ENCODE data around the gene CNTN6. TPM values are rescaled to one million over a fixed set of nuclear protein-coding genes. Genes with fewer than 3 reads are reported as not detected.

Gene CNTN6
- total RNA-seq, 1 donor from 2014 or later = 2.2 TPM

GRCh38 chr3:1056744-1057143 lies 36.1 kb upstream of the CNTN6 start:
- H4K20me1 ChIP-seq (ENCODE audit: low read depth) = no peaks in the 10 kb centered on the region
- H3K27me3 ChIP-seq = no peaks in the 10 kb centered on the region
- no peaks in the 10 kb centered on the region for H3K36me3 ChIP-seq
- Mint-ChIP-seq H3K4me3 (no peak overlapping the region), H3K9me3 (no peaks in the 10 kb centered on the region), H3K36me3 (no peaks in the 10 kb centered on the region), H3K27ac (no peak overlapping the region), H3K4me1 (no peaks in the 10 kb centered on the region), H3K27me3 (ENCODE audit: insufficient read depth, low read depth) (no peaks in the 10 kb centered on the region)
- H3K9me3 ChIP-seq (ENCODE audit: low read depth) = no peaks in the 10 kb centered on the region
- TF ChIP-seq EZH2 (IDR thresholded peaks at IDR 0.05) = no peak
- no peak for TF ChIP-seq CTCF (IDR thresholded peaks at IDR 0.05)
- TF ChIP-seq EZH2phosphoT487 (IDR thresholded peaks at IDR 0.05) = no peak
- H3K4me2 ChIP-seq = no peak overlapping the region
- no peak overlapping the region for H3K4me3 ChIP-seq
- no peak for DNase-seq (ENCODE audit: low spot score)
- H2AFZ ChIP-seq (replicated peaks) = no peak overlapping the region
- H3K9ac ChIP-seq = no peak overlapping the region
- no peaks in the 10 kb centered on the region for H3K4me1 ChIP-seq
- H3K27ac ChIP-seq = no peak overlapping the region
- no peaks in the 10 kb centered on the region for H3F3A ChIP-seq (ENCODE audit: low read depth)
- no peaks in the 10 kb centered on the region for H3K79me2 ChIP-seq (ENCODE audit: low read depth)

- Histone ChIP-seq H3K4me1 (no peaks in the 10 kb centered on the region), H3K4me2 (no peak overlapping the region), H3K9ac (no peak overlapping the region), H4K20me1 (ENCODE audit: low read depth) (no peaks in the 10 kb centered on the region), H2AFZ (replicated peaks) (no peak overlapping the region), H3K27me3 (no peaks in the 10 kb centered on the region), H3K9me3 (ENCODE audit: low read depth) (no peaks in the 10 kb centered on the region), H3K79me2 (ENCODE audit: low read depth) (no peaks in the 10 kb centered on the region), H3K27ac (no peak overlapping the region), H3K4me3 (no peak overlapping the region), H3F3A (ENCODE audit: low read depth) (no peaks in the 10 kb centered on the region), H3K36me3 (no peaks in the 10 kb centered on the region)
- Mint-ChIP-seq H3K36me3 (no peaks in the 10 kb centered on the region), H3K9me3 (no peaks in the 10 kb centered on the region), H3K4me3 (no peak overlapping the region), H3K27me3 (ENCODE audit: insufficient read depth, low read depth) (no peaks in the 10 kb centered on the region), H3K27ac (no peak overlapping the region), H3K4me1 (no peaks in the 10 kb centered on the region)
- no peak for DNase-seq (ENCODE audit: low spot score)
- TF ChIP-seq EZH2 (IDR thresholded peaks at IDR 0.05) (no peak), CTCF (IDR thresholded peaks at IDR 0.05) (no peak), EZH2phosphoT487 (IDR thresholded peaks at IDR 0.05) (no peak)
Observed at GRCh38 chr3:1057436-1057835, 35.4 kb upstream of the CNTN6 start.

GRCh38 chr3:1068985-1069384 lies 23.8 kb upstream of the CNTN6 start:
- Histone ChIP-seq H3K27ac (no peak overlapping the region), H3K4me1 (no peaks in the 10 kb centered on the region), H3K9ac (no peak overlapping the region), H3K79me2 (ENCODE audit: low read depth) (no peaks in the 10 kb centered on the region), H2AFZ (replicated peaks) (no peak overlapping the region), H3K36me3 (no peaks in the 10 kb centered on the region), H3K27me3 (no peaks in the 10 kb centered on the region), H3K9me3 (ENCODE audit: low read depth) (no peaks in the 10 kb centered on the region), H3K4me3 (no peak overlapping the region), H4K20me1 (ENCODE audit: low read depth) (no peaks in the 10 kb centered on the region), H3F3A (ENCODE audit: low read depth) (no peaks in the 10 kb centered on the region), H3K4me2 (no peak overlapping the region)
- TF ChIP-seq EZH2 (IDR thresholded peaks at IDR 0.05) (no peak), EZH2phosphoT487 (IDR thresholded peaks at IDR 0.05) (no peak), CTCF (IDR thresholded peaks at IDR 0.05) (no peak)
- Mint-ChIP-seq H3K27ac (no peak overlapping the region), H3K36me3 (no peaks in the 10 kb centered on the region), H3K27me3 (ENCODE audit: insufficient read depth, low read depth) (peaks cover 2% of the 10 kb centered on the region), H3K9me3 (no peaks in the 10 kb centered on the region), H3K4me3 (no peak overlapping the region), H3K4me1 (no peaks in the 10 kb centered on the region)
- no peak for DNase-seq (ENCODE audit: low spot score)
